ENCODE measurements around the gene CLDN11. TPM values are rescaled to one million over a fixed set of nuclear protein-coding genes. Genes with fewer than 3 reads are reported as not detected.

CLDN11 gene
- total RNA-seq, 1 experiment from 2014 or later = 14.9 TPM

DNA sequence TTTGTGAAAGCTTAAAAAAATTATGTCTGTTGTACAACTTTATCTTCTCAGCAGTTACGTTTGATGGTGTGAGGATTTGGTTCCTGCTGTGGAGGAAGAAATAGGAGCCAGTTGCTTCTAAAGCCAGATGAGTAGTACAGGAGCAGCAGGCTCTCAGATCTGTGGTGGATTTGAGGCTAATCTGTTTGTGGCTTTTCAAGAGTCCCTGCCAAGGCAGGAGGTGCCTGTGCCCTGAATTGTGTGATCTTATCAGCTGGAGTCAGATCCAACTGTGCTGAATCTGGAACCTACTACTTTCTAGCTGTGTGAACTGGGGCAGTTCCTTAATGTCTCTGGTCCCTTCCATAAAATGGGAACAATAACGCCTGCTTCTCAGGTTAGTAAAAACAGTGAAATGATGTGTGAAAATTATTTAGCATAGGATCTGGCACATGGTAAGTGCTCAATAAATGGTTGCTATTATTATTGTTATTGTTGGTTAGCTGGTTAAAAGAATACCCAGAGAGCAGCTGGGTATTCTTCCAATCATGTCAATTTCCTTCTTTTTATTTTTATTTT, 7.7 kb downstream of the CLDN11 start:
- DNase-seq (ENCODE audit: low read depth) = peak; percentile 70

DNA sequence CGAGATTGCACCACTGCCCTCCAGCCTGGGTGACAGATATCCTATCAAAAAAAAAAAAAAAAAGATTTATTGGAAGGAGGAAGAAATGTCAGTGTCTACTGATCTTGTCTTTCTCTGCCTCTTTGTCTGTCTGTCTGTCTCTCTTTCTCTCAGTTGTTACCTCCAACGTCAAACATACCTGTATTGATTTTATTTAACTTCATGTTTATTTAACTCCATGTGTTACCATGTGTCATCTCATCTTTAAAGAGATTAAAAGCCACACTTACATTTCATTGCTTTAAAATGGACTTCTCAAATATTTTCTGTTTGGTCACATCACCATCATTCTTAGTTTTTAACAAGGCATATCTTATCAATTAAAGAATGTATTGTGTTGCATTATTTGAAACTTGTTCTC, 9.4 kb downstream of the CLDN11 start:
- DNase-seq (ENCODE audit: low read depth) = no peak

DNA sequence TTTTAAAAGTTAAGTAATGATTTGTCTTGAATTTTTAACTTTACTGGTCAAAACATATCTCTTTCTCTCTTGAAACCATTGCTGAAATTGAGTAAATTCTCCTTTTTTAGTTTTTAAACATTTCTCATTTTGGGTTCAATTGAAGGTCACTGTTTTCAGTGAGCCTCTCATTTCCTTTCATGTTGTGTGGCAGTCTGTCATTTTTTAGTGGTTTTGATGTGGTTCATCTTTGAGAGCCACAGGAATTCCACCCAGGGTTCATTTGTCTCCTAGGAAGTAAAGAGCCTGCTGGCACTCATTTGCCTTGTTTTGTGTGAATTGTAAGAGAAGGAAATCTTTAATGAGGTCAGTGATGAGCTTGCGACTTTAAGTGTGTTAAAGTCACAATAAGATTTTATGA, 10.4 kb downstream of the CLDN11 start:
- peak; percentile 82 for DNase-seq (ENCODE audit: low read depth)

DNA sequence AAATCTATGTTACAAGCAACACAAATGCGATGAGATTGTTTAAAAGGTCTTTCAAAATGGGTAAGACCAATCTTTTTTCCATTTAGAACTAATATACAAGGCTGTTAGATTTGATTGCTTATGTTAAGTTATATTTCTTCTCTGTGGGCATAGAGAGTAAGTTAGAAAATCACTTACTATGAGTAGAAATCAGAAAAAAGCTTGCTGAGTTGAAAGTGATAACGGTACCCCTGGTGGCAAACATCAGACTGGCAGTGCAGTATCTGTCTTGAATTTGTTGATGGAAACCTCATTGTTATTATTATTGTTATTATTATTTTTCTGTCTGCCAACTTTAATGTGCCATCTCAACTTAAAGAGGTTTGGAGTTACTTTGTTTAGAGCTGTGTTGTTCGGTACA, 12.4 kb downstream of the CLDN11 start:
- DNase-seq (ENCODE audit: low read depth) = no peak

DNA sequence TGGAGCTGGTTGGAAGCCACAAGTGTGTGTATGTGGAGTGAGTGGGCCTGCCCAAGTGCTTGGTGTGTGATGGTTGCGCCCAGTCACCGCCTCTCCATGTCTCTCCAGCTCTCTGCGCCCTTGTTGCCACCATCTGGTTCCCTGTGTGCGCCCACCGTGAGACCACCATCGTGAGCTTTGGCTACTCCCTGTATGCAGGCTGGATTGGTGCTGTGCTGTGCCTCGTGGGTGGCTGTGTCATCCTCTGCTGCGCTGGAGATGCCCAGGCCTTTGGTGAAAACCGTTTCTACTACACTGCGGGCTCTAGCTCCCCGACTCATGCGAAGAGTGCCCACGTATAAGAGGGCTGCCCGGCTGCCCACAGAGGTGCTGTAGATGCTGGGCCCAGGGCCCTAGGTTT, 13.7 kb downstream of the CLDN11 start:
- no peak for DNase-seq (ENCODE audit: low read depth)

DNA sequence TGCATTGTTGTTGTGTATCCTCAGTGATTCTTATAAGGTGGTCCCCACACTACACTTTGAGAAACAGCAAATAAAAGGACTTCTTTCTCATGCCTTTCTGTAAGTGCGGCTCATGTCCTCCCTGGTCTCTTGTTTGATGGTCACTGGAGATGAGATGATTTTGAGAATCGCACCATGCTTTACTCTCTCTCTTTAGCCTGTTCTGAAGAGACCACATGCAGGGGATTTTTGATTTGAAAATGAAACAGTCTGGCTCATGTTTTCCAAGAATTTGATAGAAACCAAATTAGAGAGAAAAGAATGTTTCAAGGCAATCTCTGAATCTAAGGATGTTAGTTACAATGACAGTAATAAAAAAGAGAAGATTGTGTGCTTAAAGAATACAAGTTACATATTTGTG, 18.0 kb downstream of the CLDN11 start:
- no peak for DNase-seq (ENCODE audit: low read depth)

DNA sequence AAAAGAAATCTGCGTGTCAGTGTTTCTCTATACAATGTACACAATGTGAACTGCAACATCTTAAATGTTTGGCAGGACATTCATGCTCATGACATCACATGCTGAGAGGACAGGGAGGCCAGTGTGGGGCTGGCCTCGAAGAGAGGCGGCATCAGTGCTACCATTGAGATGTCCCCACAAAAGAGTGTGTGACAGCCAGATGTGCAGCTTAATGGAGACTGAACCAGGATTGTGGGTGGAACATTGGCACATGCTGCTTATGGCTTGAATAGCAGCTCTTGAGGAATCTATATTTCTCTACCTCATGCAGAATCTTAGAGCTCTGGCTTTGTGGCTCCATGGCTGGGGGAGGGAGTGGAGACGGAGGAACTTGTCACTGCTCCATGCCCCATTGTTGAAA, 18.5 kb downstream of the CLDN11 start:
- DNase-seq (ENCODE audit: low read depth) = no peak

DNA sequence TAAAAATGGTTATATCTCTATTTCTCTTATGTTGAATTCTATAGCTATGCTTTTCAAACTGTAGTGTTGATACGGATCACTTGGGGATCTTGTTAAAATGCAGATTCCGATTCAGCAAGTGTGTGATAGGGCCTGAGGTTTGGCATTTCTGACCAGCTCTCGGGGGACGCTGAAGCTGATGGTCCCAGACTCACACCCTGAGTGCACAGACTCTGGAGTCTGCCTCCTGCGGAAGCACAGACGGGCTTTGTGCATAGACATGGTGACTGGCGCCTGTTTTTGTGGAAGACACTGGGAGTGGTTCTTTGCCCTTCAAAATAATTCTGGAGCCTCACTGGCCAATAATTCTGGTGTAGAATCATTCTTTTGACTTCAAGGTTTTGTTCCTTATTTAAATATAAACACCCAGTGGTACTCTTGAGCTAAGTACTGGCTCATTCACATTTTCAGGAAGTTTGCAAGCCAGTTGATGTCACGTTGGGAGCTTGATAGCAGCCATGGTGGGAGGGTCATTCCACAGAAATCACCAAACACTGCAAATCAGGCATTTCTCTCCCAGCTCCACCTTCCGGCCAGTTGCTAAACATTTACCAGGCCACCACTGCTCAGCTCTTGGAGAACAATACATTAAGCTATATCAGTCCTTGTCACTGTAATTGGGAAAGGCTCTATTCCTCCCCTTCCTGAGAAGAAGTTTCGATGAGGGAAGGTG, 19.2 kb downstream of the CLDN11 start:
- no peak for DNase-seq (ENCODE audit: low read depth)

DNA sequence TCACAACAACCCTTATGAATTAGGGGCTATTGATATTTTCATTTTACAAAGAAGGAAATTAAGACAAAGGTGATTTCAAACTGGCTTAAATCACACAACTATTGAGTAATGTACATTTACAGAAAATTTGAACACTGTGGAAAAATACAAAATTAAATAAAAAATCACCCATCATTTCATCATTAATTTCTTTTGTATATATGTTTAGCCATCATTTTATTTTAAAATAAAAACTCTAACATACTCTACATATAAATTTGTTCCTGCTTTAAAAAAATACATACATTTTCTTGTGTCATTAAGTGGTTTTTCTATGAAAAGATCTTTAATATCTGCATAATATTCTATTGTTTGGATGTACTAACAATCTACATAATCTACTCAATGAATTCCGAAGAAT, 20.2 kb downstream of the CLDN11 start:
- DNase-seq (ENCODE audit: low read depth) = no peak

DNA sequence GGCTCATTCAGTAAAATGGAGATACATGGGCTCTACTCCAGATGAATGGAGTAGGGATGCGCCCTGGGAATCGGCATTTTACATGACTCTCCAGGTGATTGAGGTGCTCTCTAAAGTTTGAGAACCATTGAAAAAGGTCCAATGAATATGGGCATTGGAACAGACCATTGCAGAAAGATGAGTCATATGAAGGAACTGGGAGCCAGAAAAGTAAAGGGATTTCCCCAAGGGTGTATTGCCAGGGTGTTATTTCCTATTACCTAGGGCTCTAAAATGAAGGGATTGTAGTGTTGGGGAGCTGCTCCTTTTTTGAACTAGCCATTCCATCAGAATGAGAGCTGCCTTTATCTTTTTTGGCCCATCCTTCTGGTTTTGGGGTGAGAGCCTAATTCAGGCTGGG, 21.7 kb downstream of the CLDN11 start:
- DNase-seq (ENCODE audit: low read depth) = peak; percentile 55

DNA sequence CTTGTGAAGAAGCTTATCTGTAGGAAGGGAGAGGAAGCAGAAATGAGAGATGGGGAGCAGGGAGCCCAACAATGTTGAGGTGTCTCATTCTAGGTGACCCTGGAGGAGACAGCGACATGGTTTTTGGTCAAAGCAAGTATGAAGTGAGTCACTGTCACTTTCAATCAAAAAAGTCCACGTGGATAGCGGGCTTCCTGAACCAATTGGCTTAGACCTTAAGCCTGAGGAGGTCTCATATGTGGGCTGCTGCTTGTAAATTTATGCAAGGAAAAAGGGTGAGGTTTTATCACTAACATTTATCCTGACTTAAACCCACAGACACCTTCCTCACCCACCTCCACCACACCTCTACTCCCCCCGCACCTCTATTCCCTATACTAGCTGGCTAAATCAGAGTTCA, 22.7 kb downstream of the CLDN11 start:
- DNase-seq (ENCODE audit: low read depth) = no peak

DNA sequence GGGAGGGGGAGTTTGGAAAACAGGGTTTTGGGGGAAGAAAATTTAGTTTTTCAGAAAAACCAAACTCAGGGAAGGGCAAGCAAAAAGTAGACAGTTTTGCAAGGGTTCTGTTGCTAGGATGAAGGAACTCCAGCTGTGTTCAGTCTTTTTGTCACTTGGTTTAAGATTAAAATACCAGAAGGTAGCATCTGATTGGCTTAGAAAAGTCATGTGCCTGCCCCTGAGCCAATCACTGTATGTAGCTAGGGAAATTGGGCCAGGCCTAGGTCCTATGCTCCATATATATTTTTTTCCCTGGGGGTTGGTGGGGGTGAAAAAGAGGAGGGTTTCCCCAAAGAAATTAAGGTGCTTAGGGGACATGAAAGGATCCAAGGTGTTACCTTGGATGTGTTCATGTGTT, 24.3 kb downstream of the CLDN11 start:
- no peak for DNase-seq (ENCODE audit: low read depth)

DNA sequence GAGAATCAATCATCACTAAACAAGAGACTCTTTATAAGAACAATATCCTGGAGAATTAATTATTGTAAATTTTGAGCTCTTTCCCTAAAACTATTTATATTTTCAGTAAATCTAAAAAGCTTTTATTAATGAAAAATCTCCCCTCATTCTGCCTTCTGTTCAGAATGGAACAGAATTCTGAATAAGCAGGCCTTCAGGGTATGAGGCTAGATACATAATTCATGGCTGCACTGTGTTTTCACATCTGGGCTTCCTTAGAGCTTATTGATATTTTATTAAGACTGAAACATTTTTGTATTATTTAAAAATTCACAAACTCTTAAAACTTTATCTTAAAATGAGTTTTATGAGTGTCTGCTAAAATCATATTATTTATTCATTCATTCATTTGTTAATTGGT, 24.8 kb downstream of the CLDN11 start:
- DNase-seq (ENCODE audit: low read depth) = no peak

DNA sequence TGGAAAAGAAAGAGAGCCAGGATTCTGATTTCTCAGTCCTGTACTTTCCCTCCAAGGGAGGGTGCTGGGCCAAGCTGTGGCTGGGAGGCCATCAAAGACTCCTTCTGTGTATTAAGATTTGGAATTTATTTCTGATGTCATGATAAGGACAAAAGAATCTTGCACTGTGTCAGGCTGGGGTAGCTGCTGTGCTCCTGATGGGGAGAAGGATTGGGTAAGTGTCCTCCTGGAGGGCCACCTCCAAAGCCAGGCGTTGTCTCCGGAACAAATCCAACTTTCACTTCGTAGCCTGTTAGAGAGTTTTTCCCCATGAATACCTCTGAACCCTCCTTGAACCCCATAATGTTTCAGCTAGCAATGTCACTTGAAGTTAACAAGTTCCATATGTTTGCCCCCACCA, 29.9 kb downstream of the CLDN11 start:
- no peak for DNase-seq (ENCODE audit: low read depth)

DNA sequence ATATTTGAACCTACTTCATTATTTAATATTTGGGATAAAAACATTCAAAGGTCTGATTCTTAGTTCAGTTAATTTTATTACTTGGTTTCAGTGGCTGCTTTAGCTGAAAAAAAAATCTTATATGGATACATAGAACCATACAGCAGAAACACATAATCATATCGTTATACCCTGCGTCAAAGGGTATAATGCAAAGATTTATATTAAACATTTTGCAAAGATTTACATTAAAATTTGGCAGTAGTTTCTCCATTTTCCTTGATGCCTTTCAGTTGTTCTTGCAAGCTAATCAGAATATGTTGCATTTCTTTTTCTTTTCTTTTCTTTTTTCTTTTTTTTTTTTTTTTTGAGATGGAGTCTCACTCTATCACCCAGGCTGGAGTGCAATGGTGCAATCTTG, 31.4 kb downstream of the CLDN11 start:
- no peak for DNase-seq (ENCODE audit: low read depth)

DNA sequence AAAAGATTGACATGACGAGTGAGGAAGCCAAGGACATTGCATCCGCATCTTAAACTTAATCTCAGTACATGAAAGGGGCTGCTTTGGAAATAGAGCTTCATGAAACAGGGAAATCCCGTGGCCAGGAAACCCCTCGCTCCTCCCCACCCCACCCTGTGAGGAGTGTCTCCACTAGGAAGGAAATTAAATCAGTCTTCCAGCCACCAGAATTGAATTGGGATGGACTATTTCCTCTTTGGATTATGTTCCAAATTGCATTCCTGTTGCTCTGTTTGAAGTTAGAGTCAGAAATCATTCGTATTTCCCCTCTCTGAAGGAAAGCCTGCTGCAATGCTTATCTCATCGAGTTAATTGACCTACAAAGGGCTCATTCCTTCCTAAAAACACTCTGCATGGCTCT, 35.8 kb downstream of the CLDN11 start:
- DNase-seq (ENCODE audit: low read depth) = no peak

DNA sequence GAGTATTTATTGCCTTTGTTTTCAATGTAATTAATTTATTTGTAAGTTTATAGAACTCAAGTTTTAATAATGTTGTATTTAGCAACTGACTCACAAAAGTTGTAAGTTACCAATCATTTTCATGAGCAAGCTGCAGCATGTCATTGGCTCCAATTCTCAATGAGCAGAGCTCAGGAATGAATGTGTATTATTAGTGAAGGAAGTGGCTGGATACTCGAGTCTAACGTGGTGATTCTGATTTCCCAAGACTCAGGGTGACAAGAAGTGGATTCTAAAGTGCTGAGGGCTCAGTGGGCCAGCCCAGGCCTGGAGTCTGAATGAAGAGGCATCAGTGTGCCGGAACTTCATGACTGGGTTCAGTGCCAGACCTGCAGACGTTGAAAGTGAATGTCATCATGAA, 39.6 kb downstream of the CLDN11 start:
- no peak for DNase-seq (ENCODE audit: low read depth)

DNA sequence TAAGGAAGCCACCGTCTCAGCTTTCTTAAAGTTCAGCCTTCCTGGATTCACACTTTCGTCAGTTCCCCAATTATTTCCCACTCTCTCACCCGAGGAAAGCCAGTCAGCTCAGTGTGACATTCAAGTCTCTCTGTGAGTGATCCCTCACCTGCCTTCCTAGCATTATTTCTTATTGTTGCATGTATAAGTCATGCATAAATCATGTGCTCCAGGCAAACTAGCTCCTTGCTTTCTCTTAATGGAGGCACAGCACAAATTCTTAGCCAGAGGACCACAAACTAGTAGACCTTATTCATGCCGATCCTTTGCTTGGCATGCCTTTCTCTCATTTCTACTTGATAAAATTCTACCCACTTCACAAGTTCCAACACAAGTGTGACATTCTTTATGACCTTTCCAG, 44.3 kb downstream of the CLDN11 start:
- DNase-seq (ENCODE audit: low read depth) = no peak

DNA sequence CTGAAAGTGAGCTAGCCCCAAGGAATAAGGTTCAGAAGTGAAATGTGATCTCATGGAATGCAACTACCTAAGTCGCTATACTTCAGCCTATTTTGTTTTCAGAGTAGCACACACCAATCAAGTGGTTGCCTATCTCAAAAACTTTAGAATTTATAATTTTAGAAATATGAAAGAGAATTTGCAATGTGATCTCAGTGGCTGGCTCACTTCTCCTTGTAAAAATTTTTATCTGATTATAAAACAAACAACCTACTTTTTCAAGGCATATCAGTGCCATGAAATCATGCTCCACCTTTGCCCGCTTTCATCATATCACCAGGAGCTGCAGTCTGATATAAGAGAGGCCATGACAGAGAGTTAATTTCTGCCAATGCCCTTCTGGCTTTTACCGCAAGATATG, 47.3 kb downstream of the CLDN11 start:
- DNase-seq (ENCODE audit: low read depth) = peak; percentile 17

DNA sequence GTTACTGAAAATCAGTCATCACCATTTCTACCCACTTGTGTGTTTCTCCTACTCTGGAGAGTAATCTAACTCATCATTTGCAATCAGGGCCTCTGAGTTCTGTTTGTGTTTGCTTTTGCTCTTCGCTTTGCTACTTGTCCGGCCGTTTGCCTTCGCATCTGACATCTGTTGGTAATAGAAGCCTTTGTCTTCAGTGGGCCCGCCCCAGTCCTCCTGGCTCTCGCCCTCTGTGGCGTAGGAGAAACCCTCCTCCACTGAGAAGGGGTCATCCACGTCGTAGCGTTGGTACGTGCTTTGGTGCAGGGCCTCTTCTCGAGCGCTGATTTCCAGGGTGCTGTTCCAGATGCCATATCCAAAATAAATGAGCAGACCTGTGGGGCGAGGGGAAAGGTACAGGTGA, 48.3 kb downstream of the CLDN11 start:
- DNase-seq (ENCODE audit: low read depth) = no peak

DNA sequence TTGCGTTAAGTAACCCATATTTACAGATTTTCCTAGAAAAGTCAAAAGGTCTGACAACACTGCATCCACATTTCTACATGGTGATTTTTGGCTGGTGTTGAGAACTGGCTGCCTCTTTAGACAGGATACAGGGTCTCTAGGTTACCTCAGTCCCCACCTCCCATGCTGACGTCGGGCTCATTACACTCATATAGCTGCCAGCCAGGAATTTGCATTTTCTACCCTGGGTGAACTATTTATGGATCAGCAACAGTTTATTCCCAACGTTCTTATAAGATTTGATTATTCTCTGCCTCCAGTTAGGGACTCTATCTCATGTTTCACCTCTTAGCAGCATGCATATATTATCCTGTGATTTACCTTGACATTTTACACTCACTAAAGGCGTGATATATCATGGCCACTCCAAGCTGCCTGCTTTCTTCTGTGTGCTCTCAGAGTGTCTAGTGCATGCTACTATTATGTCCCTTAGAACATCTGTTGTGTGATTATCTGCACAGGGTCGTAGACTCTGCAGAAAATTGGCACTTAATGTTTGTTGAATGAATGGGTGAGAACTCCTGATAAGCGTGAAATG, 49.0 kb downstream of the CLDN11 start:
- no peak for DNase-seq (ENCODE audit: low read depth)

DNA sequence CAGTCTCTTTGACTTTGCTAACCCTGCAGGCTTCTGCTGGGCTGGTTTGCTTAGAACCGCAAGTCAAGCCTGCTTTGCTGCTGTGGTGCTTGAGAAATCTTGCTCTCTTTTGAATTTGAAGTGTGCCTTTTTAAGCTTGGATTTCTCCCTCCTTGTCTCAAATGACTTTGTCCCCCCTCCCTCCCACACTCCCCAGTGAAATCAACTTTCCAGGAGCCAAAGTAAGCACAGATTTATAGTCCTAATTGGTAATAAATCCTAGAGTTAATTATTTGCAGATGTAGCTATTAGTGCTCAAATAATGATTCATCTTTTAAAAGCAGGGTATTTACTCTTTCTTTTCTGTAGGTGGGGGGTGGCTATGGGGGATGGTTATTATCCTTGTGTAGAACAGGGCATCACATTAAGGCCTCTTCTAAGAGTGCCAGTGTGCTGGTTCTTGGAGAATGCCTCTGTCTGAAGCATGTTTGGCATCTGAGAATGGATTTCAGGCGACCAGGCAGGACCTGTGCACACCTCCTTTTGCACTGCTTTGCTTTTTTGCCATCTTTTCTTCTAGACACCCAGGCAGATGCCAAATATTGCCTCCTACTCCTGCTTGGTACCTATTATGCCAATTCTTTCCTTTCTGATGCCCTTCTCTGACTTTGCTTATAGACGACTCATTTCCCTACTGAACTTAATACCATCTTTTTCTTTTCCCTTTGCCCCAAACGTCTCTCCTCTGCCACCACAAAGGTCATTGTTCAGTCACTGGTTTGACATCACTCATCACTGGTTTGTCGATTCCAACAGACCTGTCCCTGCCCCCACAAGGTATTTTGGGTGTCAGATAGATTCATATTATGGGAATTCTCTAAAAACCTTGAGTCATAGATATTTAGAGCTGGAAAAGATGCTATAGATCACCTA, 50.7 kb downstream of the CLDN11 start:
- peak; percentile 60 for DNase-seq (ENCODE audit: low read depth)

Measured in Daoy (cell line).